ENCODE results near the gene ZDHHC13.

Gene ZDHHC13

DNA sequence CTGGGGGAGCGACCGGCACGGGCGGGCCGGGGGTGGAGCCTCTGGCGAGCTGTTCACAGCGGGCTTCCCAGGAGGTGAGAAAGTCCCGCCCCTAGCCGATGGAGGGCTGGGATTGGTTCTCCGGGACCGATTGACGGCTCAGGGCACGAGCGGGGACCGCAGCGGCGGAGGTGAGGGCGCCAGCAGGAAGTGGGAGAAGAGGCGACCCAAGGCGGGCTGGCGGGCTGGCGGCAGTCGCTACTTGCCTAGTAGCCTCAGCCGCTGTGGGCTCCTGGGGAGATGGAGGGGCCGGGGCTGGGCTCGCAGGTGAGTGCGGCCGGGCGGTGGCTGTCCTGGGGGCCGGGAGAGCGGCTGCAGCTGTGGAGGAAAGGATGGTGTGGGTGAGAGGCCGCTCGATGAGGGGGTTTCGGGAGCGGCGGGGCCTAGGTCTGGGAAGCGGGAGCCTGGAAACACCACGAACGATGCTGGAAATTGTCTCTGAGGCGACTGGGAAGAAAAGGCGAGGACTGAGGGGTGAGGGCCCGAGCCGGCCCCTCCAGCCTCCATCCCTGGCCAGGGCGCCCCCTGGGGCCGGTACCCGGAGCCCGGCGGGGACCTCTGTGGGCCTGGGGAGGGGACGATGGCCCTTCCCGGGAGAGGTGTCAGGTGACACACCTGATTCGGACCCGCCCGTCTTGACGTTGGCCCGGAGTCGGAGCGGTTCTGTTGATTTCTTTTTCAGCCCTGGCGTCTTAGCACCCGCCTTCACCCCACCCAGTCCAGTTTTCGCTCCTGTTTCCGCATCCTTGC is at the start of gene ZDHHC13:
ZDHHC13 (plus strand) TSS at position 198 of the 789 bp plus-strand sequence; CDS start at position 280, 82 bp downstream.
- peaks cover 8% of the 10 kb centered on the region for H3K36me3 Mint-ChIP-seq
- H3K9me3 Mint-ChIP-seq: no peaks in the 10 kb centered on the region
- peak within 1 kb of the TSS; percentile 71 for H3K27ac Mint-ChIP-seq
- H3K4me1 Mint-ChIP-seq: peaks cover 55% of the 10 kb centered on the region
- H3K27me3 Mint-ChIP-seq: no peaks in the 10 kb centered on the region
- H3K4me3 Mint-ChIP-seq: peak within 1 kb of the TSS; percentile 92

DNA sequence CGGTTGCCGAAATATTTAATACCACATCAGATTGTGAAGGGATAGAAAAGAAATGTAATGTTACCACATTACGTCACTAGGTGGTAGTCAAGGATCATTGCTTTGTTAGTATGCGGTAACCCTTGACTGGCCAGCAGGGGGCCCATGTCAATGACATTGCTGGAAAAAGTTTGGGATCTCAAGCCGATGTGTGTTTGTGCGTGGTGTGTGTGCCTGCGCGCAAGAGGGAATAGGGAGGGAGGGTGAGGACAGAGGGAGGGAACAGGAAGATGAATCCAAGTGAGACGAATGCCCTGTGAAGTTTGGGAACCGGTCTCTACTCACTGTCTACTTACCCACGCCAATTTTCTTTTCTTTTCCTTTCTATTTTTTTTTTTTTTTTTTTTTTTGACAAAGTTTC is 45.7 kb upstream of the ZDHHC13 start:
- peaks cover 11% of the 10 kb centered on the region for H3K9me3 Mint-ChIP-seq

DNA sequence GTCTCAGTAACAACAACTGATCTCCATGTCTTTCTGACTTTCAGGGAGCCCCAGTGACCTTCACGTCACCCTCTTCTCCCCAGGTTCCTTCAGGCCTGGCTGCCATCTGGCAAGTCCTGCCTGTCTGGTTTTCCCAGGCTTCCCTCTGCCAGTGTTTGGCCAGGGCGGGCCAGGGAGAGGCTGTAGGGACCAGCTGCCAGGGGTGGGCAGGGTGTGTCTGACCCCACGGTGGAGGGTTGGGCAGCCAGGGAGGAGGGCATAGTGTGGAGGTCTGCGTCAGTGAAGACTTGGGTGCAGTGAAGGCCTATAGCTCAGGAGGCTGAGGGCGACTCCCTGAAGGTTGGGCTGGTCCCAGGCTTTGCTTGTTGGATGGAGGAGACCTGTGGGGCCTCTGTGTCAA is 44.5 kb upstream of the ZDHHC13 start:
- Mint-ChIP-seq H3K27ac (no peak overlapping the region), H3K9me3 (peaks cover 11% of the 10 kb centered on the region), H3K36me3 (peaks cover 7% of the 10 kb centered on the region), H3K27me3 (peaks cover 19% of the 10 kb centered on the region), H3K4me1 (peaks cover 5% of the 10 kb centered on the region), H3K4me3 (no peak overlapping the region)

More for the DNA sequence above, 45.7 kb upstream of the ZDHHC13 start:
- peaks cover 7% of the 10 kb centered on the region for H3K36me3 Mint-ChIP-seq
- peak overlapping the region; percentile 34 for H3K4me3 Mint-ChIP-seq
- no peak overlapping the region for H3K27ac Mint-ChIP-seq
- H3K27me3 Mint-ChIP-seq: peaks cover 23% of the 10 kb centered on the region
- peaks cover 5% of the 10 kb centered on the region for H3K4me1 Mint-ChIP-seq

DNA sequence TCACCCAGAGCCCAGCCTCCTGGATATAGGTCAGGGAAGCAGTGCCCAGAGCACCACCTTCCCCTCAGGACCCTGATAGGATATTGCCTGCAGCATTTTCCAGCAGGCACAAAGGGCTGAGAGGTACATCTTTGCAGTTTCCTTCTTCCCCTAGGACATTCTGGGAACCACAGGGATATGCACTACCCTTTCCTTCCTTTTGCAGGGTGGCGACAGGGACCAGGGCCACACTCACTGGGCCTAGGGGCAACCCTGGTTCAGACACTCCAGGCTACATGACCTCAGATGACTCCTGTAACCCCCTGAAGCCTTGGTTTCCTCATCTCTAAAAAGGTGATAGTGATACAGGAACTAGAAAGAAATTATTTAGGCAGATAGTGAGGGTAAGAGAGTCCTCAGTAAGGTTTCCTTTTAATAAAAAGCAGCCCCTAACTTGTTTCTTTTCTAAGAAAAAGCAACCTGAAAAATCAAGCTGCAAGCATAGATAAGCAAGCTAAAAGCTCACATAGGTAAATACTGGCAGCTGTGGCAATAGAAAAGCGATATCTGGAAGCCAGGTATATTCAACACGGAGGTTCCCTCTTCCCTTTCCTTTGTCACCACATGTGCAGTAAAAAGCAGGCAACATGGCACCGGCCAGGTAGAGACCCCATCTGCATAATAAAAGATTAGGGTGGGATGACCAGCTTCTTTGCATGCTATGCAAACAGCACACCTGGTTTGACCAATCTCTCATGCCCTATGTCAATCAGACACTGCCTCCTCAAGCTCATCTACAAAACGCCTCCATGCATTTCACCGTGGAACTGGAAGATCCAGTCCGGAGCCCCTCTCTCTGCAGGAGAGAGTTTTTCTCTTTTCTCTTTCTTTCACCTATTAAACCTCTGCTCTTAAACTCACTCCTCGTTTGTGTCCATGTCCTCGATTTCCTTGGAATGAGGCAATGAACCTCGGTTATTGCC is 43.2 kb upstream of the ZDHHC13 start:
- Mint-ChIP-seq H3K9me3 (peaks cover 6% of the 10 kb centered on the region), H3K4me1 (peaks cover 5% of the 10 kb centered on the region), H3K36me3 (peaks cover 6% of the 10 kb centered on the region), H3K4me3 (no peak overlapping the region), H3K27ac (no peak overlapping the region), H3K27me3 (peaks cover 14% of the 10 kb centered on the region)

GRCh38 chr11:19075636-19076035 is 41.3 kb upstream of the ZDHHC13 start:
- Mint-ChIP-seq H3K9me3 (no peaks in the 10 kb centered on the region), H3K36me3 (no peaks in the 10 kb centered on the region)

GRCh38 chr11:19076744-19077589 is 40.0 kb upstream of the ZDHHC13 start:
- no peaks in the 10 kb centered on the region for H3K9me3 Mint-ChIP-seq
- H3K27ac Mint-ChIP-seq: no peak overlapping the region
- peaks cover 4% of the 10 kb centered on the region for H3K27me3 Mint-ChIP-seq
- H3K4me3 Mint-ChIP-seq: no peak overlapping the region
- no peaks in the 10 kb centered on the region for H3K4me1 Mint-ChIP-seq
- no peaks in the 10 kb centered on the region for H3K36me3 Mint-ChIP-seq

More at GRCh38 chr11:19075636-19076035, 41.3 kb upstream of the ZDHHC13 start:
- no peak overlapping the region for H3K27ac Mint-ChIP-seq
- H3K4me1 Mint-ChIP-seq: peaks cover 5% of the 10 kb centered on the region
- H3K27me3 Mint-ChIP-seq: peaks cover 4% of the 10 kb centered on the region
- H3K4me3 Mint-ChIP-seq: no peak overlapping the region

DNA sequence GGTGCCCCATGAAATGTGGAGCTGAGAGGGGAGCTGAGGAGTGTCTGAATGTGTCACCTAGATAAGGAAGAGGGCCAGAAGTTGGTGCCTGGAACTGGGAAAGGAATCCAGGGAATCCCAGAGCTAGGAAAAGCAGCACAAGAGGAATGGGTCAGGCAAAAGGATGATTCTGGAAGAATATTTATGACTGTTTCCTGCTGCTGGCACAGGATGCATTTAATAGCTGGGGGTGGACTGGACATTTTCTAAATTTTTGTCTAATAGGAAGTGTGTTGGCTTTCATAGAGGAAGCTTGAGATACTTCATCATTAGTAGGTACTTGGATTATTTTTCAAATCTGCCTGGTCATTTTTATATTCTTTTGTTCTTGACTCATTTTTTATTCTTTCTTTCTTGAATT is 39.0 kb upstream of the ZDHHC13 start:
- Mint-ChIP-seq H3K9me3 (no peaks in the 10 kb centered on the region), H3K27me3 (peaks cover 4% of the 10 kb centered on the region), H3K4me1 (no peaks in the 10 kb centered on the region), H3K36me3 (no peaks in the 10 kb centered on the region), H3K27ac (no peak overlapping the region), H3K4me3 (no peak overlapping the region)

- Mint-ChIP-seq H3K9me3 (no peaks in the 10 kb centered on the region), H3K4me1 (no peaks in the 10 kb centered on the region), H3K27me3 (peaks cover 4% of the 10 kb centered on the region), H3K4me3 (no peak overlapping the region), H3K27ac (no peak overlapping the region), H3K36me3 (no peaks in the 10 kb centered on the region)
Measured at GRCh38 chr11:19079643-19080440, 37.1 kb upstream of the ZDHHC13 start.

DNA sequence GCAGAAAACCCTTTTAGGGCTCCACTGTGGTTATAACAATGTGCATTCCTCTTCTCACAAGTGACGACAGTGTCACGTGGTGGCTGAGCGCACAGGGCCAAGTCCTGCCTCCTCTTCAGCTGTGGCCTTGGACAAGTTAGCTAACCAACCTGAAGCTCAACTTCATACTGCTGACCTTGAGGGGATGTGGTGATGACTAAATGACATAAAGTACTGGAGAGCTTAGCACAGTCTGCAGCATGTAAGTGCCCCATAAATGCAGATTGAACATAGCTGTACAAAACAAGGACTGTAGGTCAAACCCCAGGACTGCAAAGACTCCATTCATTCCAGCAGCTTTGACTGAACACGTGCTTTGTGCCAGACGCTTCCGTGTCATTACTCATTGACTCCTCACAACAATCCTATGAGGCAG is 36.4 kb upstream of the ZDHHC13 start:
- H3K36me3 Mint-ChIP-seq: no peaks in the 10 kb centered on the region
- no peak overlapping the region for H3K27ac Mint-ChIP-seq
- no peaks in the 10 kb centered on the region for H3K9me3 Mint-ChIP-seq
- no peak overlapping the region for H3K4me3 Mint-ChIP-seq
- peaks cover 4% of the 10 kb centered on the region for H3K27me3 Mint-ChIP-seq
- H3K4me1 Mint-ChIP-seq: no peaks in the 10 kb centered on the region

DNA sequence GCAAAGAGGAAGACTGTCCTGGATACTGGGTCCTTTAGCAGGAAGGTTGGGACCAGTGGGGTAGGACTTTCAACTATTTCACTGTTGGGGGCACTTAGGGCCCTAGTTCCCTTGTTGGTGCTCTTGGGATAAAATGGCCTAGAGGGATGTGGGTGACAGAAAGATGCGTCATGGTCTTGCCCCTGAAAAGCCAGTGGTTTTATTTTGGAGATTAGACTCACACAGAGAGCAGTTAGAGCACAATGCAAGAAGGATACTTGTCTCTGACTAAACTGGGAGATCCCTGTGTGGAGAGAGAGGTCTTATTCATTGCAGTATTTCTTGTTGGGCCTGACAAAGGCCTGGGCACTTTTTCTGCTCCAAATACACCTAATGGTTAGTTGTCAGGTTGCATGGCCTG is 33.8 kb upstream of the ZDHHC13 start:
- Mint-ChIP-seq H3K4me1 (no peaks in the 10 kb centered on the region), H3K27ac (no peak overlapping the region), H3K4me3 (no peak overlapping the region), H3K9me3 (no peaks in the 10 kb centered on the region), H3K36me3 (no peaks in the 10 kb centered on the region), H3K27me3 (no peaks in the 10 kb centered on the region)

DNA sequence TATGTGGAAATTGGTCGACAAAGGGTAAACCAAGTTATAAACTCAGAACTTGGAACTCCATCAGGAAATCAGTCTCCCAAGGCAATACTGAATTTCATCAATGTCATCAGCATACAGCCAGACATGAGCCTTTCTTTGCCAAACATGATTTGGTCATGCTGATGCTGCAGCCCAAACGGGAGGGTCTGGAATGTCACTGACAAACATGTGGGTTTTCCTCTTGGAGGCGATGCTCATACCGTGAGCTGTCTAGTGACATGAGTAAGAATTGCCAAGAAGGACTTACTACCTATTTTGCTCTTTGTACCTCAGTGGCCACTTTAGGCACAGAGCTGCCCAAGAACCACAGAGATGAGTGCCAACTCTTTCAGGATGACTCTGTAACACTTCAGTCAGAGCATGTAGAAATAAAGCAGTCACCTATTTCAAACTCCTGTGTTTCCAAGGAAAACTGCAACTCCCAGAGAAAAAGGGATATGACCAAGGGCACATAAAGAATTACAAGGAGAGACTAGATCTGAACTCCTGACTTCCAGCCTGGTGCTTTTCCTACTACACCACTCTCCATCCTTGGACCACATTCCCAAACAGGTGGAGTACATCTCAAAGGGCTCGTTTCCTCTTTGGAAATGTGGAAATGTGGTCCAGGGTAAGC is 32.2 kb upstream of the ZDHHC13 start:
- no peak overlapping the region for H3K4me3 Mint-ChIP-seq
- no peaks in the 10 kb centered on the region for H3K36me3 Mint-ChIP-seq
- H3K27ac Mint-ChIP-seq: no peak overlapping the region
- no peaks in the 10 kb centered on the region for H3K9me3 Mint-ChIP-seq
- H3K27me3 Mint-ChIP-seq: peaks cover 2% of the 10 kb centered on the region
- H3K4me1 Mint-ChIP-seq: no peaks in the 10 kb centered on the region

DNA sequence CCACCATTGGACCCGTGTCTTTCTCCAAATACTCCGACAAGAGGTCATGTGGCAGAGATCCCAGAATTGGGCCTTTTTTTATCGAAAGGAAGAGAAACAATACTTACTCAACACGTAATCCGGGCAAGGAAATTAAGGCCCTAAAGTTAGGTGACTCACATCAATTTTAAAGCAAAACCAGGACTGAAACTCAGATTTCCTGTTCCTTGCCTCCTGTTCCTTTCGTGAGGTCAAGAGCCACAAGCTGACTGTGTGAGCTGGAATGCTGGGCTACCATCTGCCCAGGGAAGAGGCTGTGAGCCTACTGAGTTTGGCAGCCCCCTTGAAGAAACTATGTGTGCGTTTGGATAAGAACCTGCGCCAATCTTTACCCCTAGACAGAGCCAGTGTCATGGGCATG is 29.3 kb upstream of the ZDHHC13 start:
- H3K27me3 Mint-ChIP-seq: peaks cover 8% of the 10 kb centered on the region
- H3K4me3 Mint-ChIP-seq: no peak overlapping the region
- no peaks in the 10 kb centered on the region for H3K4me1 Mint-ChIP-seq
- H3K27ac Mint-ChIP-seq: no peak overlapping the region
- no peaks in the 10 kb centered on the region for H3K36me3 Mint-ChIP-seq
- H3K9me3 Mint-ChIP-seq: no peaks in the 10 kb centered on the region

DNA sequence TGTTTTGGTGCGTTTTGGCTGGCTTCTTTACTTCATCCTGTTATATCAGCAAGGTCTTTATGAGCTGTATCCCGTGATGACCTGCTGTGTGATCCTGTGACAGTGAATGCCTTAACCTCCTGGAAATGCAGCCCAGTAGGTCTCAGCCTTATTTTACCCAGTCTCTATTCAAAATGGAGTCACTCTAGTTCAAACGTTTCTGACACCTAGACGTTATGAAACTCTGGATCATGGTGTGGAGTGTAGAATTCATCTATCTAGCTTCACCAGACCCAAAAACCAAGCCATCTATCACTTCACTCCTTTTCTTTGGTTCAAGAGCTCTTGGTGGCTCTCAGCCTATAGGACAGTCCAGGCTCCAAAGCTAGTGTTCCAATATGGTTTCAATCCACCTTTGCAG is 28.2 kb upstream of the ZDHHC13 start:
- peaks cover 13% of the 10 kb centered on the region for H3K27me3 Mint-ChIP-seq
- H3K9me3 Mint-ChIP-seq: no peaks in the 10 kb centered on the region
- no peak overlapping the region for H3K4me3 Mint-ChIP-seq
- H3K36me3 Mint-ChIP-seq: no peaks in the 10 kb centered on the region
- H3K4me1 Mint-ChIP-seq: no peaks in the 10 kb centered on the region
- no peak overlapping the region for H3K27ac Mint-ChIP-seq

GRCh38 chr11:19089421-19089820 is 27.5 kb upstream of the ZDHHC13 start:
- Mint-ChIP-seq H3K36me3 (no peaks in the 10 kb centered on the region), H3K4me3 (no peak overlapping the region), H3K27me3 (peaks cover 13% of the 10 kb centered on the region), H3K27ac (peak overlapping the region; percentile 66), H3K9me3 (no peaks in the 10 kb centered on the region), H3K4me1 (no peaks in the 10 kb centered on the region)
